Measurements from ENCODE around the gene TSC22D3. TPM values are rescaled to one million over a fixed set of nuclear protein-coding genes. Genes with fewer than 3 reads are reported as not detected.

Gene TSC22D3
- total RNA-seq, 1 donor from 2014 or later = 107 TPM

GRCh38 chrX:107747596-107748161 lies 27.9 kb downstream of the TSC22D3 start:
- Mint-ChIP-seq H3K4me3 (ENCODE audit: unreplicated experiment) (no peak overlapping the region), H3K9me3 (ENCODE audit: unreplicated experiment) (no peaks in the 10 kb centered on the region), H3K27me3 (ENCODE audit: unreplicated experiment) (no peaks in the 10 kb centered on the region), H3K36me3 (ENCODE audit: unreplicated experiment) (no peaks in the 10 kb centered on the region), H3K27ac (ENCODE audit: unreplicated experiment) (no peak overlapping the region), H3K4me1 (ENCODE audit: low read depth, unreplicated experiment) (no peaks in the 10 kb centered on the region)
- no peak for TF ChIP-seq CTCF (IDR thresholded peaks at IDR 0.05; ENCODE audit: partially characterized antibody, unreplicated experiment)
- DNase-seq = no peak

DNA sequence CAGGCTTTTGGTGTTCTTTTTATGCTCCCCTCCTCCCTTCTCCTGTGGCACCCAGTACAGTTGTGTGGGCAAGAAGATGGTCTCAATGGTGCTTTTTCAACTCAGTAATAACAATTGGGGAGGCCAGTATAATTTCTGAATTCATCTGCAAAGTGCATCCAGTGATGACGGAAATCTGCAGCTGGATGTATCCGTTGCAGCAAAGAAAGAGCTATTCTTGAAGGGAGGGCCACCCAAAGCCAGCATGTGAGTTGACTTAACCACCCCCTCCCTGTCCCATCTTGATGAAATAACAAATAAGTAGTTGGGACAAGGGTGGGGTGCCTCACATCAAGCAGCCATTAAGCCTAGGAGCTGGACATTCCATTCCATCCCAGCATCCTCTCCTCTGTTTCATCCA lies 30.7 kb downstream of the TSC22D3 start:
- H3K27ac Mint-ChIP-seq (ENCODE audit: unreplicated experiment) = no peak overlapping the region
- no peak for TF ChIP-seq CTCF (IDR thresholded peaks at IDR 0.05; ENCODE audit: partially characterized antibody, unreplicated experiment)
- H3K4me1 Mint-ChIP-seq (ENCODE audit: low read depth, unreplicated experiment) = peaks cover 4% of the 10 kb centered on the region
- peaks cover 1% of the 10 kb centered on the region for H3K27me3 Mint-ChIP-seq (ENCODE audit: unreplicated experiment)
- H3K36me3 Mint-ChIP-seq (ENCODE audit: unreplicated experiment) = no peaks in the 10 kb centered on the region
- no peak overlapping the region for H3K4me3 Mint-ChIP-seq (ENCODE audit: unreplicated experiment)
- H3K9me3 Mint-ChIP-seq (ENCODE audit: unreplicated experiment) = no peaks in the 10 kb centered on the region
- DNase-seq = no peak

DNA sequence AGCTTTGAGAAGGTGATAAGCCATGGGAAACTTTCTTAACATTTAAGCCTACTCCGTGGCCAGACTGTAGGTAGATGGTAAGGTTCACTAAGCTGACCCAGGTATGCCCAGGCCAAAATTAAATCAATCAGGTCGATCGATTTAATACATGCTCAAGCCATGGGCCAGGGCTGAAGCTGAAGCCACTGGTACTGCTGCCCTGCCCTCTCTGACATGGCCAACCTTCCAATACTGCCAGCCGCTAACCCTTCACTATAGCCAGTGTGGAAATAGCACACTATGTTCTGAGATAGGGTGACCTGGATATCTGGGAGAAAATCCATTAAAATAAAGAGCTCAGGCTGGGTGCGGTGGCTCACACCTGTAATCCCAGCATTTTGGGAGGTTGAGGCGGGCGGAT lies 31.6 kb downstream of the TSC22D3 start:
- H3K4me3 Mint-ChIP-seq (ENCODE audit: unreplicated experiment) = no peak overlapping the region
- H3K9me3 Mint-ChIP-seq (ENCODE audit: unreplicated experiment) = no peaks in the 10 kb centered on the region
- H3K27ac Mint-ChIP-seq (ENCODE audit: unreplicated experiment) = no peak overlapping the region
- H3K4me1 Mint-ChIP-seq (ENCODE audit: low read depth, unreplicated experiment) = peaks cover 4% of the 10 kb centered on the region
- H3K36me3 Mint-ChIP-seq (ENCODE audit: unreplicated experiment) = no peaks in the 10 kb centered on the region
- H3K27me3 Mint-ChIP-seq (ENCODE audit: unreplicated experiment) = peaks cover 1% of the 10 kb centered on the region
- no peak for DNase-seq
- no peak for TF ChIP-seq CTCF (IDR thresholded peaks at IDR 0.05; ENCODE audit: partially characterized antibody, unreplicated experiment)

- no peak for TF ChIP-seq CTCF (IDR thresholded peaks at IDR 0.05; ENCODE audit: partially characterized antibody, unreplicated experiment)
- no peak overlapping the region for H3K4me3 Mint-ChIP-seq (ENCODE audit: unreplicated experiment)
- H3K27ac Mint-ChIP-seq (ENCODE audit: unreplicated experiment) = no peak overlapping the region
- peaks cover 1% of the 10 kb centered on the region for H3K27me3 Mint-ChIP-seq (ENCODE audit: unreplicated experiment)
- H3K9me3 Mint-ChIP-seq (ENCODE audit: unreplicated experiment) = no peaks in the 10 kb centered on the region
- peaks cover 4% of the 10 kb centered on the region for H3K4me1 Mint-ChIP-seq (ENCODE audit: low read depth, unreplicated experiment)
- DNase-seq = no peak
- H3K36me3 Mint-ChIP-seq (ENCODE audit: unreplicated experiment) = no peaks in the 10 kb centered on the region
Measured at GRCh38 chrX:107742700-107743191, 32.8 kb downstream of the TSC22D3 start.

- Mint-ChIP-seq H3K4me1 (ENCODE audit: low read depth, unreplicated experiment) (peaks cover 4% of the 10 kb centered on the region), H3K4me3 (ENCODE audit: unreplicated experiment) (no peak overlapping the region), H3K27me3 (ENCODE audit: unreplicated experiment) (peaks cover 1% of the 10 kb centered on the region), H3K36me3 (ENCODE audit: unreplicated experiment) (no peaks in the 10 kb centered on the region), H3K9me3 (ENCODE audit: unreplicated experiment) (peaks cover under 1% of the 10 kb centered on the region), H3K27ac (ENCODE audit: unreplicated experiment) (no peak overlapping the region)
- TF ChIP-seq CTCF (IDR thresholded peaks at IDR 0.05; ENCODE audit: partially characterized antibody, unreplicated experiment) = no peak
- no peak for DNase-seq
Measured at GRCh38 chrX:107741404-107741790, 34.2 kb downstream of the TSC22D3 start.
